ENCODE measurements around the gene INF2. TPM values are rescaled to one million over a fixed set of nuclear protein-coding genes. Genes with fewer than 3 reads are reported as not detected.

INF2 gene
- total and polyA plus RNA-seq, 2 experiments from 2014 or later, result 14.1 to 62.4 TPM

- TF ChIP-seq CTCF (IDR thresholded peaks at IDR 0.05; ENCODE audit: low read depth, low read length), result no peak
Measured at GRCh38 chr14:104684449-104684821, 5.0 kb upstream of the INF2 start.

GRCh38 chr14:104685216-104685997 is 4.0 kb upstream of the INF2 start:
- Histone ChIP-seq H3K27me3 (no peaks in the 10 kb centered on the region), H3K4me3 (no peak overlapping the region), H3K4me1 (ENCODE audit: low read depth) (peaks cover 32% of the 10 kb centered on the region), H3K36me3 (no peaks in the 10 kb centered on the region), H3K27ac (no peak overlapping the region), H3K9me3 (ENCODE audit: low read depth) (no peaks in the 10 kb centered on the region)
- peak; percentile 2 for TF ChIP-seq CTCF (IDR thresholded peaks at IDR 0.05; ENCODE audit: low read depth, low read length)
- no peak for DNase-seq (ENCODE audit: low read depth in 1 of 2, low spot score in 1 of 2)

More at GRCh38 chr14:104684449-104684821, 5.0 kb upstream of the INF2 start:
- Histone ChIP-seq H3K9me3 (ENCODE audit: low read depth) (no peaks in the 10 kb centered on the region), H3K27ac (no peak overlapping the region), H3K4me3 (no peak overlapping the region), H3K4me1 (ENCODE audit: low read depth) (peaks cover 29% of the 10 kb centered on the region), H3K27me3 (no peaks in the 10 kb centered on the region), H3K36me3 (no peaks in the 10 kb centered on the region)
- no peak for DNase-seq (ENCODE audit: low read depth in 1 of 2, low spot score in 1 of 2)

- H3K36me3 ChIP-seq, result no peaks in the 10 kb centered on the region
- DNase-seq (ENCODE audit: low read depth in 1 of 2, low spot score in 1 of 2), result no peak
- H3K4me1 ChIP-seq (ENCODE audit: low read depth), result peaks cover 28% of the 10 kb centered on the region
- H3K4me3 ChIP-seq, result no peak overlapping the region
- no peak overlapping the region for H3K27ac ChIP-seq
- no peak for TF ChIP-seq CTCF (IDR thresholded peaks at IDR 0.05; ENCODE audit: low read depth, low read length)
- H3K9me3 ChIP-seq (ENCODE audit: low read depth), result no peaks in the 10 kb centered on the region
- no peaks in the 10 kb centered on the region for H3K27me3 ChIP-seq
Measured at GRCh38 chr14:104685998-104686610, 3.3 kb upstream of the INF2 start.

- Histone ChIP-seq H3K4me3 (no peak overlapping the region), H3K4me1 (ENCODE audit: low read depth) (peaks cover 21% of the 10 kb centered on the region), H3K9me3 (ENCODE audit: low read depth) (no peaks in the 10 kb centered on the region), H3K36me3 (no peaks in the 10 kb centered on the region), H3K27me3 (no peaks in the 10 kb centered on the region), H3K27ac (no peak overlapping the region)
- DNase-seq (ENCODE audit: low read depth in 1 of 2, low spot score in 1 of 2), result no peak
- TF ChIP-seq CTCF (IDR thresholded peaks at IDR 0.05; ENCODE audit: low read depth, low read length), result no peak
Measured at GRCh38 chr14:104686624-104687517, 2.5 kb upstream of the INF2 start.
